Astrocyte (in vitro differentiated cells and primary cell): ENCODE measurements around the gene SULF2. TPM values are rescaled to one million over a fixed set of nuclear protein-coding genes. Genes with fewer than 3 reads are reported as not detected.

ENCODE experiments used
- DNase-seq: peaks from one replicate; pipeline ENCODE4 v3.0.0-alpha.2; 2010; ENCODE audit warnings: low read depth
- FAIRE-seq: peaks from 2 replicates; lab custom pipeline; 2011; peaks lifted over from hg19 to GRCh38; lab: Jason Lieb, UNC
- H2AFZ ChIP-seq: 2 replicates; pipeline ENCODE4 v1.6.0; 2012; ENCODE audit warnings: low read depth, low read length, inconsistent platforms
- H3K27ac ChIP-seq: 2 replicates; pipeline ENCODE4 v1.5.1; 2011; ENCODE audit warnings: low read depth, low read length, inconsistent platforms
- H3K27me3 ChIP-seq: 2 replicates; pipeline ENCODE4 v1.6.0; 2011; ENCODE audit warnings: low read length, inconsistent platforms; ENCODE audit not compliant: insufficient read depth
- H3K36me3 ChIP-seq: 2 replicates; pipeline ENCODE4 v1.5.1; 2011; ENCODE audit warnings: low read length, inconsistent platforms; ENCODE audit not compliant: insufficient read depth
- H3K4me1 ChIP-seq: 2 replicates; pipeline ENCODE4 v1.5.1; 2011; ENCODE audit warnings: low read length, inconsistent platforms; ENCODE audit not compliant: insufficient read depth
- H3K4me2 ChIP-seq: 2 replicates; pipeline ENCODE4 v1.6.0; 2012; ENCODE audit warnings: low read length, inconsistent platforms
- H3K4me3 ChIP-seq: 2 replicates; pipeline ENCODE4 v1.5.1; 2011; ENCODE audit warnings: low read depth, mild to moderate bottlenecking, low read length, inconsistent platforms; ENCODE audit not compliant: insufficient read depth
- H3K79me2 ChIP-seq: 2 replicates; pipeline ENCODE4 v1.6.0; 2012; ENCODE audit warnings: mild to moderate bottlenecking, low read length, inconsistent platforms; ENCODE audit not compliant: insufficient read depth
- H3K9ac ChIP-seq: 2 replicates; pipeline ENCODE4 v1.6.0; 2012; ENCODE audit warnings: mild to moderate bottlenecking, low read length, inconsistent platforms
- H3K9me3 ChIP-seq: 2 replicates; pipeline ENCODE4 v1.5.1; 2012; ENCODE audit warnings: low read depth, mild to moderate bottlenecking, low read length, inconsistent platforms; ENCODE audit not compliant: insufficient read depth
- H4K20me1 ChIP-seq: 2 replicates; pipeline ENCODE4 v1.6.0; 2012; ENCODE audit warnings: low read length, inconsistent platforms; ENCODE audit not compliant: insufficient read depth
- H3K27ac Mint-ChIP-seq: one replicate; pipeline ENCODE4 v1.8.0; 2021; ENCODE audit warnings: mild to moderate bottlenecking, mixed read lengths; ENCODE audit not compliant: unreplicated experiment
- H3K27me3 Mint-ChIP-seq: one replicate; pipeline ENCODE4 v1.8.0; 2021; ENCODE audit warnings: low read depth, mixed read lengths; ENCODE audit not compliant: unreplicated experiment
- H3K36me3 Mint-ChIP-seq: one replicate; pipeline ENCODE4 v1.8.0; 2021; ENCODE audit warnings: low read depth, mixed read lengths; ENCODE audit not compliant: unreplicated experiment
- H3K4me1 Mint-ChIP-seq: one replicate; pipeline ENCODE4 v1.8.0; 2021; ENCODE audit warnings: low read depth, mixed read lengths; ENCODE audit not compliant: unreplicated experiment
- H3K4me3 Mint-ChIP-seq: one replicate; pipeline ENCODE4 v1.8.0; 2021; ENCODE audit warnings: mild to moderate bottlenecking, moderate library complexity, mixed read lengths; ENCODE audit not compliant: unreplicated experiment
- H3K9me3 Mint-ChIP-seq: one replicate; pipeline ENCODE4 v1.8.0; 2021; ENCODE audit warnings: mild to moderate bottlenecking, mixed read lengths; ENCODE audit not compliant: unreplicated experiment
- CTCF ChIP-seq: IDR thresholded peaks from 2 replicates; pipeline ENCODE4 v1.5.1; 2011; ENCODE audit warnings: low read depth, mild to moderate bottlenecking, inconsistent platforms, low read length, moderate library complexity; ENCODE audit not compliant: insufficient read depth
- EZH2 ChIP-seq: IDR thresholded peaks from 2 replicates; pipeline ENCODE4 v1.6.1; 2012; ENCODE audit warnings: mild to moderate bottlenecking, low read length, inconsistent platforms; ENCODE audit not compliant: insufficient read depth
- total RNA-seq: library from RNA; stranded (reverse); gene quantifications from 2 replicates; pipeline ENCODE4 v1.2.1, GENCODE V29; 2021

Gene SULF2
- total RNA-seq, 1 donor from 2014 or later: 139 TPM

GRCh38 chr20:47781632-47782031 lies 3.6 kb downstream of the SULF2 start:
- Histone ChIP-seq H3K9ac (no peak overlapping the region), H4K20me1 (peaks cover 60% of the 10 kb centered on the region), H3K36me3 (no peaks in the 10 kb centered on the region), H3K4me1 (peaks cover 12% of the 10 kb centered on the region), H3K9me3 (no peaks in the 10 kb centered on the region), H3K27ac (no peak overlapping the region), H3K4me2 (no peak overlapping the region), H3K79me2 (peaks cover 5% of the 10 kb centered on the region), H2AFZ (no peak overlapping the region), H3K27me3 (peaks cover 16% of the 10 kb centered on the region), H3K4me3 (no peak overlapping the region)
- TF ChIP-seq CTCF (no peak), EZH2 (no peak)
- FAIRE-seq: no peak
- Mint-ChIP-seq H3K27me3 (peaks cover 10% of the 10 kb centered on the region), H3K36me3 (peaks cover 8% of the 10 kb centered on the region), H3K27ac (no peak overlapping the region), H3K4me1 (peaks cover 17% of the 10 kb centered on the region), H3K9me3 (peaks cover 1% of the 10 kb centered on the region), H3K4me3 (no peak overlapping the region)
- DNase-seq: no peak

- no peak overlapping the region for H3K4me3 ChIP-seq
- no peaks in the 10 kb centered on the region for H3K36me3 ChIP-seq
- Mint-ChIP-seq H3K4me1 (peaks cover 17% of the 10 kb centered on the region), H3K36me3 (peaks cover 9% of the 10 kb centered on the region), H3K9me3 (peaks cover 1% of the 10 kb centered on the region), H3K27me3 (peaks cover 10% of the 10 kb centered on the region), H3K4me3 (no peak overlapping the region), H3K27ac (no peak overlapping the region)
- H3K4me1 ChIP-seq: peaks cover 7% of the 10 kb centered on the region
- TF ChIP-seq EZH2: no peak
- TF ChIP-seq CTCF: no peak
- H4K20me1 ChIP-seq: peaks cover 67% of the 10 kb centered on the region
- no peak overlapping the region for H3K4me2 ChIP-seq
- no peak overlapping the region for H2AFZ ChIP-seq
- H3K27me3 ChIP-seq: peaks cover 16% of the 10 kb centered on the region
- no peak overlapping the region for H3K27ac ChIP-seq
- no peaks in the 10 kb centered on the region for H3K9me3 ChIP-seq
- no peak overlapping the region for H3K9ac ChIP-seq
- no peak for DNase-seq
- no peak for FAIRE-seq
- H3K79me2 ChIP-seq: peaks cover 5% of the 10 kb centered on the region
Observed at GRCh38 chr20:47780720-47781389, 4.4 kb downstream of the SULF2 start.
